DND-41 (cell line): Measurements from ENCODE around the gene ANP32B.

Source experiments
- ATAC-seq: fragments of 200-7000 bp; cut with Tn5 transposase; 3 replicates; pipeline ENCODE4 v1.9.1; 2021; ENCODE audit warnings: low read depth; ENCODE audit not compliant: insufficient read depth
- DNase-seq: peaks from one replicate; pipeline ENCODE4 v3.0.0-alpha.2; 2020
- H2AFZ ChIP-seq: 2 replicates; pipeline ENCODE4 v1.6.0; 2012; ENCODE audit warnings: low read depth, low read length
- H3K27ac ChIP-seq: 2 replicates; pipeline ENCODE4 v1.5.1; 2012; ENCODE audit warnings: low read length, inconsistent platforms
- H3K27me3 ChIP-seq: fragments of 200-600 bp; sonication (generic); 2 replicates; pipeline ENCODE4 v1.6.0; 2012; ENCODE audit warnings: low read length, mild to moderate bottlenecking, inconsistent platforms; ENCODE audit not compliant: insufficient read depth, poor library complexity
- H3K36me3 ChIP-seq: 2 replicates; pipeline ENCODE4 v1.5.1; 2012; ENCODE audit warnings: low read length, inconsistent platforms; ENCODE audit not compliant: insufficient read depth
- H3K4me1 ChIP-seq: 2 replicates; pipeline ENCODE4 v1.5.1; 2012; ENCODE audit warnings: mild to moderate bottlenecking, low read length; ENCODE audit not compliant: insufficient read depth
- H3K4me2 ChIP-seq: 2 replicates; pipeline ENCODE4 v1.6.0; 2012; ENCODE audit warnings: mild to moderate bottlenecking, moderate library complexity, low read length, inconsistent platforms; ENCODE audit not compliant: insufficient read depth
- H3K4me3 ChIP-seq, 2 experiments: fragments of 200-600 bp in 1 of 2; shearing (Covaris generic) in 1 of 2; 2 replicates each; pipeline ENCODE4 v1.5.1; 2012 to 2016; ENCODE audit warnings: inconsistent platforms in 2 of 2, low read length in 2 of 2, mild to moderate bottlenecking in 2 of 2, low read depth in 1 of 2, moderate library complexity in 1 of 2
- H3K79me2 ChIP-seq: 2 replicates; pipeline ENCODE4 v1.6.0; 2012; ENCODE audit warnings: low read length, inconsistent platforms; ENCODE audit not compliant: insufficient read depth
- H3K9ac ChIP-seq: 2 replicates; pipeline ENCODE4 v1.6.0; 2012; ENCODE audit warnings: low read depth, mild to moderate bottlenecking, inconsistent platforms, low read length, moderate library complexity
- H3K9me3 ChIP-seq: 2 replicates; pipeline ENCODE4 v1.5.1; 2012; ENCODE audit warnings: low read length, moderate library complexity, mild to moderate bottlenecking, inconsistent platforms; ENCODE audit not compliant: insufficient read depth, severe bottlenecking
- H4K20me1 ChIP-seq: 2 replicates; pipeline ENCODE4 v1.6.0; 2012; ENCODE audit warnings: low read length; ENCODE audit not compliant: insufficient read depth
- EZH2 ChIP-seq: IDR thresholded peaks from 3 replicates; pipeline ENCODE4 v1.6.1; 2012; ENCODE audit warnings: borderline replicate concordance, low read depth, mild to moderate bottlenecking, moderate library complexity, low read length, inconsistent platforms; ENCODE audit not compliant: severe bottlenecking
- TF ChIP-seq, protein P1 (sequence below): IDR thresholded peaks from 2 replicates; pipeline ENCODE4 v1.5.1; 2012; ENCODE audit warnings: borderline replicate concordance, low read length, moderate library complexity, mild to moderate bottlenecking; ENCODE audit not compliant: poor library complexity, severe bottlenecking; ENCODE audit errors: extremely low read depth

The ANP32B gene

DNA sequence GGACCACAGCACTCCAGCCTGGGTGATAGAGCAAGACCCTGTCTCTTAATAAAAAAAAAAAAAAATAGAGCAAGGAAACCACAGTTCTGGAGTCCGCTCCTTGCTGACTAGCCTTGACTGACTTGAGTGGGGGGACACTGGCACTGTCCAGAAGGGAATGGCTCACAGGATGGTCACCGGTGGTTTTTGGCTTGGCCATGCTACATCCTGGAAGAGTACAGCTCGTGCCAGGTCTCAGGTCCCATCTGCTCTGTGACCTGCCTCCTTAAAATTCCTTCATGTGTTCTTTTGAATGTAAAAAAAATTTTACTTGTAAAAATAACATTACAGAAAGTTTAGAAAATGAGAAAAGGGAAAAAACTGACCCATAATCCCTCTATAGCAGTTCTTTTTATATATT is 79.0 kb downstream of the ANP32B start:
- H4K20me1 ChIP-seq, result no peaks in the 10 kb centered on the region; the same call in 1 of the 2 replicates
- H3K4me3 ChIP-seq, result no peak overlapping the region
- DNase-seq (no peak), ATAC-seq (no peak)
- H3K9me3 ChIP-seq, result no peaks in the 10 kb centered on the region
- no peak overlapping the region for H2AFZ ChIP-seq
- no peak overlapping the region for H3K27ac ChIP-seq
- TF ChIP-seq, protein P1, sequence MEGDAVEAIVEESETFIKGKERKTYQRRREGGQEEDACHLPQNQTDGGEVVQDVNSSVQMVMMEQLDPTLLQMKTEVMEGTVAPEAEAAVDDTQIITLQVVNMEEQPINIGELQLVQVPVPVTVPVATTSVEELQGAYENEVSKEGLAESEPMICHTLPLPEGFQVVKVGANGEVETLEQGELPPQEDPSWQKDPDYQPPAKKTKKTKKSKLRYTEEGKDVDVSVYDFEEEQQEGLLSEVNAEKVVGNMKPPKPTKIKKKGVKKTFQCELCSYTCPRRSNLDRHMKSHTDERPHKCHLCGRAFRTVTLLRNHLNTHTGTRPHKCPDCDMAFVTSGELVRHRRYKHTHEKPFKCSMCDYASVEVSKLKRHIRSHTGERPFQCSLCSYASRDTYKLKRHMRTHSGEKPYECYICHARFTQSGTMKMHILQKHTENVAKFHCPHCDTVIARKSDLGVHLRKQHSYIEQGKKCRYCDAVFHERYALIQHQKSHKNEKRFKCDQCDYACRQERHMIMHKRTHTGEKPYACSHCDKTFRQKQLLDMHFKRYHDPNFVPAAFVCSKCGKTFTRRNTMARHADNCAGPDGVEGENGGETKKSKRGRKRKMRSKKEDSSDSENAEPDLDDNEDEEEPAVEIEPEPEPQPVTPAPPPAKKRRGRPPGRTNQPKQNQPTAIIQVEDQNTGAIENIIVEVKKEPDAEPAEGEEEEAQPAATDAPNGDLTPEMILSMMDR, result no peak
- no peak for TF ChIP-seq EZH2
- H3K4me1 ChIP-seq, result peaks cover 17% of the 10 kb centered on the region
- H3K79me2 ChIP-seq, result peaks cover 15% of the 10 kb centered on the region
- H3K4me2 ChIP-seq, result no peak overlapping the region
- no peaks in the 10 kb centered on the region for H3K27me3 ChIP-seq
- H3K36me3 ChIP-seq, result peaks cover 28% of the 10 kb centered on the region
- no peak overlapping the region for H3K9ac ChIP-seq

DNA sequence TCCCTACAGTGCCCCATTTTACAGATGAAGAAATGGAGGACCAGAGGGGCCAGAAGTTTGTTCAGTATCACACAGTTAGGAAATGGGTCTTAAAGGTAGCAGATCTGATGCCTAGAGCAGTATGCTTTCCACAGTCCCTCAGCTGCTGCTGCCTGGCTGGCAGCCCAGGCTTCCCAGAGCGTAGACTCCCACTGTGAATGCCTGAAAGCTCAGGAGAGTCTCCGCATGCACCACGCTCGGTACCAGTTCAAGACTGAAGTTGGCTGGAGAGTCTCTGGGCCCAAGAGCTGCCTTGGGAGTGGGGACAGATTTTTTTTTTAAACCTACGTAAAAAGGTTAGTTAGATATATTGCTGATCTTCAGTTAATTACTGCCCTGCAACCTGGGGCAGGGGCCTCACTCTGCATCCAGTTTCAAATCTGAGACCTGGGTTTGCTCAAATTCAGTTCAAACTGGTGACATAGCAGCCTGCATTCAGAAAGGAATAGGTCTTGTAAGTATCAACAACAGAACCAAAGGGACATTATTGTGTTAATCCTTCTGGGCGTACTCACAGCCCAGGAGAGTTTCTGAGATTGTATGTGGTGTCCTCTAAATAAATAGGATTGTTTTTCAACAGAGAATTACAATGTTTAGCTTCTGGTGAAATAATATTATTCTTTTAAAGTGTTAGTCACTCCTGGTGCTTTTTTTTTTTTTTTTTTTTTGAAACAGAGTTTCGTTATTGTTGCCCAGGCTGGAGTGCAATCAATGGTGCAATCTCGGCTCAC is 81.7 kb downstream of the ANP32B start:
- Histone ChIP-seq H3K27ac (no peak overlapping the region), H4K20me1 (no peaks in the 10 kb centered on the region), H3K4me2 (no peak overlapping the region), H3K27me3 (no peaks in the 10 kb centered on the region), H3K36me3 (peaks cover 32% of the 10 kb centered on the region), H3K4me3 (no peak overlapping the region), H2AFZ (no peak overlapping the region), H3K4me1 (no peaks in the 10 kb centered on the region), H3K9ac (no peak overlapping the region), H3K79me2 (peaks cover 4% of the 10 kb centered on the region; the same call in 1 of the 2 replicates), H3K9me3 (no peaks in the 10 kb centered on the region)
- TF ChIP-seq EZH2, result no peak
- TF ChIP-seq, protein P1, result no peak
- ATAC-seq (no peak), DNase-seq (no peak)
